ENCODE results near the gene NEGR1.
"Not testable (repeated sequence)": the region's sequence is repeated elsewhere in the genome, so short reads cannot be mapped to it uniquely, and the experiment has no call there.

The NEGR1 gene

DNA sequence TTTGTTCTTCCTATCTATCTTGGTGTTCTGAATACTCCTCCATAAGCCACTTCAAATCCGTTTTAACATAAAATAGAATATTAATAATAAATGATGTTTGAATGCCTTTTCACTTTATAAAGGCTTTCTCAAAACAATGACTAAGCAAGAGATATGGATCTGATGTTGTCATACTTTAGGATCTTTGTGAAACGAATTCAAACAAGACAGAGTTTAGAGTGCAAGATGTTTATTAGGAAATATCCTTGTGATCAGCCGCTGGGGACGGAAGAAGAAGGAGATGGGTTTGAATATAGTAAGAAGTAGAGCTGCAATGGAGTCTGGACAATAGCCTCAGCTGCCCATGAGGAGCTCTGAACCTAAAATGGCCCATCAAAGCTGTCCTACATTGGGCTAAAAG, 351.8 kb downstream of the NEGR1 start:
- no peak for DNase-seq

DNA sequence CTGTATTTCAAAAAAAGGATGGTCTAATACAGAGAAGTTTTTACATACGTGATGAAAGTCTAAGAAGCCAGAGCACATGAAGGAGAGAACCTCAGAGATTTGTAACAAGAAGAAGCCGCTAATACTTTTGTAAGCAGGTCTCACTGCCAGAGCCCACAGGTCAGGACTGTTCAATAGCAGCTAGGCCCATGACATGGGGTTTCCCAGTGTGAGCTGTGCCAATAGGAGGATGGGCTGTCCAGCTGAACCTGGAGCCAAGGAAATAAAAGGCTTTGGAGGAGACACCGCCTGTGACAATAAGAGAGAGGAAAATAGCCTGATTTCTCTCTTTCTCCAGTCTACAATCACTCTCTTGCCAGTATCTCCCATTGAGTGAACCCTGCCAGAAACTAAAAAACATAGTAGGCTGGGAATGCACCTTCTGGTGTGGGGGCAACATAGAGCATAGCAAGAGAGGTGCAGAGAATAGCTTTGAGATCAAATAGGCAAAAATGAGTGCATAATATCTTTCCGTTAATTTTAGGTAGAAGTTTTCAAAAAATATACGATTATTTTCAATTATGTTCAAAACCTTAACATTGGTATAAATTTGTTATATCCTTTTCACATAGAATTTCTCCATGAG, 360.3 kb downstream of the NEGR1 start:
- no peak for DNase-seq

DNA sequence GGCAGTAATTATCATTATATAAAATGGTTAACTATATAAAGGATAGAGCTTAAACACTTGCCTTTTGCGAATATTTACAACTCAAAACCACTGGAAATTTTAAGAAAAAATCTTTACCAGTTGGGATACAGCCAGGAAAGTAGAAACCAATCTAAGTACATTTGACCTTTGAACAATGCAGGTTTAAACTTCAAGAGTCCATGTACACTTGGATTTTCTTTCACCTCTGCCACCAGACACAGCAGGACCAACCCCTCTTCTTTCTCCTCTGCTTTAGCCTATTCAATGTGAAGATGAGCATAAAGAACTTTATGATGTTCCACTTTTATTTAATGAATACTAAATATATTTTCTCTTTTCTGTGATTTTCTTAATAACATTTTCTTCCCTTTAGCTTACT, 361.1 kb downstream of the NEGR1 start:
- no peak for DNase-seq

DNA sequence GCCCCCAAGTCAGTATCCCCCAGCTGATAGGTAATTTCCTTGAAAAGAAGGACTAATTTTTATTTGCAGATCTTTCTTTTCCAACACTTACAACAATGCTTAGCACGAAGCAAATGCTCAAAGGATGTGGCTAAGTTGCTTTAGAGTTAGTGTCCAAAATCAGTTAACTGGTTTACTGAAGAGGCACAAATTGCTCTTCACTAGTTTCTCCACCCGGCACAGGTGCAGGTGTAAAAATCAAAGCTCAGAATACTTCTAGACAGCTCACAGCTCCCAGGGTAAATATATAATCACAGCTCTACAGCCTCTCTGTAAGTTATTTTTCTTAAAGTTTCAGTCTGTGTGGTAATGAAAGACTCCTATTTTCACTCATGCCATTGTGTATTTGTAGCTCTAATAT, 361.8 kb downstream of the NEGR1 start:
- DNase-seq: no peak

DNA sequence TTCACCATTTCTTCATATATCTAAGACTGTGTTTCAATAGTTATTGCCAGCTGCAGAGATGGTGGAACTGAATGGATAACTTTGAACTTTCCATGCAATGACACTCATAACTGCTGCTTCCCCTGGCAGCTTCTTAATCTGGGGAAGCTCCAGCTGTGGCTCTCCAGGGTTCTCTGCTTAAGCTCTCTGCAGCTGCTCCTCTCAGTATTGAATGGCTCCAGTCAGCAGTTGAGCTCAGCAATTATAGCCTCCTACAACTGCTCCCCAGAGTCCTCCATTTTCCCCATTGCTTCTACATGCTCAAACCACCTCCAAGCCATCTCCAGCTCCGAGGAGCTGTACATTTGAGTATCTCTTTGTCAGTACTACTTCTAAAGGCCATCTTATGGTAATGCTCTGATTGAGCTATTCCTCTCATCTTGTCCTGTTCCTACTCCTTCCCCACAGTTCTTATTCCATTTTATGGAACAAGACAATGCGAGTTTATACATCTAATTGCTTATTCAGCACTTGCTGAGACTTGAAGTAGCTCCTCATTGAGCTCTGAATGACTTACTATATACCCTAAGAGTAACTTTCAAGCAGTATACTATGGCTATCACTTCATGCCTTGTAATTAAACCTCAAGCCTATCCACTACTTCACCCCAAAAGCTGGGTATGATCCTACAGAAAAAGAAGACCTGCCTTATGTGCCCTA, 362.4 kb downstream of the NEGR1 start:
- DNase-seq: no peak

DNA sequence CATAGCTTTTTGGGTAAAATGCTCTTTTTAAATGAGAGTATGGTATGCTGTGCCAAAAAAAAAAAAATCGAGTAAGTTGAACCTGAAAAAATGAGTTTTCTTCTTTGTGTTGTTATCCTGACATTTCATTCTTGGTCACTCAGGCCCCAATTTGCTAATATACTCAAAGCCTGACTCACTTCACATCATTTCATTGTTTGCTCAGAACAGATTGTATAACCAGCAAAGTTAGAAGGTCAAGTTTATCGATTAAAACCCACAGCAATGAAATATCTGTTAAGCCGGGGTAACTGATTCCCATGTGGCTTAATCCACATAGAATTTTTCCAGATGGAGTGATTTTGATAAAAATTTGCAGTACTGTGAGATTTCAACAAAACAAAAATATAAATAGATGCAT, 363.7 kb downstream of the NEGR1 start:
- DNase-seq: no peak

DNA sequence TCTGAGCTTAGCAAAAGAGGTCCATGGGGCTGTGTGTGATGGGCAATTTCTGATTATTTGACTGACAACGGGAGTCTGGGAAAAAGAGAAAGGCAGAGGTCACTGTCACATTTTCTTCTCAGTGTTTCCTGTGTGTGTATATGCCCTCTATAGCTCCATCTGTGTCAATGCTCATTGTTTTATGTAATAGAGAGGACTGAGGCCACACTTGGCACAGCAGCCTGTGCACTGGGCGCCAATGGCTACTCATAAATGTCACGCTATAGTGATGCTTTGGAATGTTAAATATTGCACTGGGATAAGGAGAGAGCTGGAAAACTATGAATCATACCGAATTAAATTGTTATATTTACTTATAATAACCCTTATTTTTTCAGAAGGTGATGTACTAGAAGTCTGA, 365.4 kb downstream of the NEGR1 start:
- DNase-seq: no peak

DNA sequence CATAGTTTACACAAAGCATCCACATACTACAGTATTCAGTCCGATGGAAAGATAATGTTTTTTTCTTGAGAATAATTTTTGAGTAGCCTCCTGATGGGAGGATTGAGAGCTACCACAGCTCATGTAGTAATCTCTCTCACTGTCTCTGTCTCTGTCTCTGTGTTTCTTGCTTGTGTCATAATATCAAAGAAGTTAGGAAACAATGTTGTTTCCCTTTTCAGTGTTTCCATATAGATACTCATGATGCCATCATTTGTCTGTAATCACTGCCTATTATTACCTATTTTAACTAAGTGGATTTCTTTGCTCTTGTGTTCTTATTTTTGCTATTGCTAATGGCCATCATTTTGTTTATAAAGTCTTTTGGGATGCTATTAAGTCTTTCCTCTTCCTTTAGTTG, 367.7 kb downstream of the NEGR1 start:
- DNase-seq: no peak

DNA sequence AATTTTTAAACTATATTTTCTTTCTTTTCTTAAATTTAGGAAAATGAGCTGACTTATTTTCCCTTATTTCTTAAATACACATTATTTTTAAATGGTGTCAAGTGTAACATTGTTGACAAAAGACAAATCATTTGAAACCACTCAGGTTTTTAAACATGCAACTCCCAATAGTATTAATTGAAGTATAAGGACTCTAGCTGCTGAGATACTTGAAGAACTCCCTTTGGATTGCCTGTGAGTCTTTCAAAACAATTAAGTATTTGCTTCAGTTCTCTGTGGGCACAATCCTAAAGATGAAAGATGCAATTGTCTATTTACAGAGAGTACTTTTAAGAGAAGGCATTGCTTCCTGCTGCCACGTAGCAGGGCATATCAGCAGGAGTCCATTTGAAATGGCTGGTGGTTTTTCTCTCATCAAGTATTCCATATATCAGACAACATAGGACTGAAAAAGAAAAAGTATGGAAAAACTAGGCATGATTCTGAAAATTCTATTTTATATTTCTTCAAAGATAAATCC, 373.4 kb downstream of the NEGR1 start:
- DNase-seq: no peak

DNA sequence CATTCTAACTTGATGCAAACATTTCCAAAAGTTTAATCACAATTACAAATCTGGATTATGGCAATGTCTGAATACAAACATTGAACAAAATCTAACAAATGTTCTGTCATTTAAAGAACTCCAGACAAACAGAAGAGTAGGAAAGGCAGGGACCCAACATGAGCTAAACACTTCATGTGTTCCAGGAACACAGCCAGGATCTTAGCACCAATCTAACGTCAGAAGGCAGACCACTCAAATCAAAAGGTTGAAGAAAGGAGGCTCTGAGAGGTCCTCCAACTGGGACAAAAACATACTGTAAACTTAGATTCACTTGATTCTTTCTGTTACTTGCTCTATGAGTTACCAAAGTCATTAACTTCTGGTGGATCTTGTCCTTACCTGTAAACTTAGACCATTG, 374.0 kb downstream of the NEGR1 start:
- no peak for DNase-seq

DNA sequence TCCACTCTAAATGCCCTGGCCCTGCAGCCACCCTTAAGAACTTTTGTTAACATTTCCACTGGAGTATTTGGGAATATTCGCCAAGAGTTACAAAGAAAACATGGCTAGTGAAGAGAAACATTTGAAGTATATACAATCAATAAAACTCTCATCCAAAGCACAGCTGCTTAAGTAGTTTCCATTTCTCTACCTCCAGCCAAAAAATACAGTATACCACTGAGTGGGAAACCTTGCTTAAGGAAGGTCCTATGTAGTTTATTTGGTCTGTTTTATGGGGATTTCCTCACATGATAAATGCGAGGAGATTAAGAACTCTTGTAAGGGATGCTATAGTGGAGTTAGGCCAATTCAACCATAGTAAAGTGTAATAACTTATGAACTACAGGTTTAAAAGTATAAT, 382.5 kb downstream of the NEGR1 start:
- no peak for DNase-seq

DNA sequence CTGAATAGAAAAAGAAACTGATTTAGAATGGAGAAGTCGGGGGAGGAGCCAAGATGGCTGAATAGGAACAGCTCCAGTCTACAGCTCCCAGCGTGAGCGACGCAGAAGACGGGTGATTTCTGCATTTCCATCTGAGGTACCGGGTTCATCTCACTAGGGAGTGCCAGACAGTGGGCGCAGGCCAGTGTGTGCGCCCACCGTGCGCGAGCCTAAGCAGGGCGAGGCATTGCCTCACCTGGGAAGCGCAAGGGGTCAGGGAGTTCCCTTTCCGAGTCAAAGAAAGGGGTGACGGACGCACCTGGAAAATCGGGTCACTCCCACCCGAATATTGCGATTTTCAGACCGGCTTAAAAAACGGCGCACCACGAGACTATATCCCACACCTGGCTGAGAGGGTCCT, 394.2 kb downstream of the NEGR1 start:
- DNase-seq: not testable (repeated sequence)

DNA sequence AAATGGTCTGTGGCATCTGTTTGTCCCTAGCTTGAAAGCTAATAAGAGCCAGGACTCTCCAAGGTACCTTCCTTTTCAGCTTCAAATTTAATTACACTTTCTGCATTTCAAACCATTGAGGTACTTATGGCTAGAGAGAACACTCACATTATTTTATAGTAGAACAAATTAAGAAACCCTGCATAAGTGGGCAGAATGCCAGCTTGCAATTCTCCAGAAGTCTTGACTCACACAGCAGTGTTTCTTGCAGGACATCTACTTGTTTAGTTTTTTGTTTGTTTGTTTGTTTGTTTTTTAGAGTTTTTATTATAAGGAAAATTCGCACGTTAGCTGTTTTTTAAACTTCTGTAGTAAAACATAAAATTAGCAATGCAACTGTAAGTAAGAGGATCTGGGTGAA, 397.2 kb downstream of the NEGR1 start:
- DNase-seq: no peak

DNA sequence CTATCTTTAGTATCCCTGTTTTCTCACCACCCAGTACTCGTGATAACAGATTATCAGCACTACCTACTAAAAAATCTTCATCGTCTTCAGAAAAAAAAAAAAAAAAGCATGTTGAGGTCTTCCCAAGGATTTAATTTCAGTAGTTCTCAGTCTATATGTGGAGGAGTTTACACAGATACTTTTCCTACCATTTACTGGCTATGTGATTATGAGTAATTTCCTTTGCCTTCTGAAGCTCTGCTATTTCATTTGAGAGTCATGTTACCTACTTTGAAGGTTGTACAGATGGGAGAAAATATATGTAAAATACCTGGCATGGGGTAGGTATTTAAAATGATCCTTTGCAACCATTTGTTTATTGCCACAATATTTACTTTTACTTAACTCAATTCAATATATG, 399.7 kb downstream of the NEGR1 start:
- no peak for DNase-seq

DNA sequence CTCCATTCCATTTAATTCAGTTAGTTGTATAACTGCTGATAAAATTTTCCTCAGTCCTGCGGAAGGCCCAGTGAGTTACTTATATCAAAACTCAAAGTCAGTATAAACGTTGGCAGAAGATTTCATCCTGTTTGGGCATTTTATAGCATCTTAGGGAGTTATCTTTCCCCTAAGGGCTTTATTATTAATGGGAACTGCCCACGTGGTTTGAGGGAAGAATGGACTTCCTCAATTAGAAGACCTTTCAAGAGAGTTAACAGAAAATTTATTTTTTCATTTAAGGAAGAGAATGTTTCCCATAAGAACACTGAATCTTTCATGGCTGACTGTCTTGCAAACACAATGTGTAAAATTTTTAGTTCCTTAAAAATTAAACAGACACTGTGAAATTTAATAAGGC, 400.1 kb downstream of the NEGR1 start:
- DNase-seq: no peak

DNA sequence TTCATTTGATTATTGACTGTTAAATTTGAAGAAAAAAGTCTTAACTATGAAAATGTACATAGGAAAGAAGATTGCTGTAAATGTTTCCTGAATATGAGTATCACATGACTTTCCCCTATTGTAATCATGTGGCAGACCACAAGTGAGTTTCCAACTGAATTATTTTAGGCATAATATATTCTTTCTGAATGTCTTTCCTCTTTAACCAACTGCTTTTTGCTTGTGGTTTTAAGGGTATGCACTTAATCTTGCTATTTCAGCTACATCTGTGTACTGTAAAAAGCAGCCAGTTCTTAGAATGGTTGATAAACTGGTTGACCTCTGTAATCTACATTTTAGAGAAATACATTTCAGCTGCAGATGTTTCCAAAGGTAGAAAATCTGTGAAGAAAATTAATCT, 400.7 kb downstream of the NEGR1 start:
- DNase-seq: no peak

DNA sequence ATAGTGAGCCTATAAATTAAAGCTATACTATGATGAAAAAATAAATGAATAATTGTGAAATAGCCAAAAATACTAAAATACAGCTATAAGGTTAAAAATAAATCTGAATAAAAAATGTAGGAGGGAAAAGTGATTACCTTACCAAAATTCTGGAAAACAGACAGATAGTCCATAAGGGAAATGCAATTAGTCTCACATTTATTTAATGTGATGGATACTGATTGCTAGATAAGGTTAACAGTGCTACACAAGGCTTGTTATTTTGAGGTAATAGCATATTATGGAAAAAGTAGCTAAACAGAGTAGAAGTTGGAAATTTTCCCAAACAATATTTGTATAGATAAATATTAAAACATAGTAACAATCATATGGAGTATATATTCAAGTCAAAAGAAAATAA, 413.0 kb downstream of the NEGR1 start:
- no peak for DNase-seq

DNA sequence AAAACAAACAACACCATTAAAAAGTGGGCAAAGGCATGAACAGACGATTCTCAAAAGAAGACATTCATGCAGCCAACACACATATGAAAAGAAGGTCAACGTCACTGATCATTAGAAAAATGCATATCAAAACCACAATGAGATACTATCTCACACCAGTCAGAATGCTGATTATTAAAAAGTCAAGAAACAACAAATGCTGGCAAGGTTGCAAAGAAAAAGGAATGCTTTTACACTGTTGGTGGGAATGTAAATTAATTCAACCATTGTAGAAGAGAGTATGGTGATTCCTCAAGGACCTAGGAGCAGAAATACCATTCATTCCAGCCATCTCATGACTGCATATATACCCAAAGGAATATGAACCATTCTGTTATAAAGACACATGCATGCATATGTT, 419.6 kb downstream of the NEGR1 start:
- no peak for DNase-seq

DNA sequence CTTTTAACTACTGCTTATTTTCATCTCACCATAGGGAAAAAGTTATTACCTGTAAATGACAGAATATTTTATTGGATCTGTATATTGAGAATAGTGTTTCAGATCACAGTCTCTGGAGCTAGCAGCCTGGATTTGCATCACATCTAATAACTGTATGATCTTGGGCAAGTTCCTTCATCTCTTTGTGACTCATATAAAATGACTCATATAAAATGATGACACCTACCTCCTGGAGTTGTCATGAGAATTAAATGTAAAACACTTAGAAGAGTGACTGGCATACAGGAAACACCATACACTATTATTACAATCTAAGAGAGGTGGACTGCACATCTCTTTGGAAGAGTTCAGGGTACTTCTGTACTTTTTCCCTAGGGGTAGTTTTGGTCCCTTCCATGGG, 421.3 kb downstream of the NEGR1 start:
- no peak for DNase-seq

DNA sequence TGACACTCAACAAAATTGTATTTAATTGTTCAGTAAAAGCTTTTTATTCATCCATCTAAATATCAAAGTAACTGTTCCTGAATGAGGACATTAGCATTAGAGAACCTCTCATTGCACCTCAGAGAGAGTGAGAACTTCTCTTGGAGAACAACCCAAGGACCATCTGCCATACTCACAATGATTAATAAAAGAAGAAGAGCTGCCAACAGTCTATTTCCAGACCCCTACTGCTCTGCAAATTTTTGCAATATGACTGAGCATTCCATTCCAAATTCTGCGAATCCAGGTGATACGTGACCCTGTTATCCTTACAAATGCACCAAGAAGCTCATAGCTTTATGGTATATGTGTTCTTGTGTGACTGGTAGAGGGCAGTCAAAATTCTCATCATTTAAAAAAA, 422.5 kb downstream of the NEGR1 start:
- no peak for DNase-seq

DNA sequence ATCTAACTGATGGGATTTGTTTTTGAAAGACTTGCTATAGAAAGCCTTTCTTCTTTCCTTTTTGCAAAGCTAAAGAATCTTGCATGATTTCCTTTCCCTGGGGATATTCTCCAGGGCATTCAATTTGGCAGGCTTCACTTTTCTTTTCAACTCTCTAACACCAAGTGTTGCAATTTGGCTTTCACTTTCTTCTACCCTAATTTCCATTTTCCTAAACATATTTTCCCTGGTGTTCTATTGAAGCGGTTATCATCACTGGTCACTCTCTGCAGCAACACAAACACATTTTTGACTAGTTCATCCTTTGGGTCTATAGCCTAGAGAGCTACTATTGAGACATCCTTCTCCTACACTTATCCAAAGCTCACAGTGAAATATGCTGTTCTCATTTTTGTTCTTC, 424.5 kb downstream of the NEGR1 start:
- no peak for DNase-seq

DNA sequence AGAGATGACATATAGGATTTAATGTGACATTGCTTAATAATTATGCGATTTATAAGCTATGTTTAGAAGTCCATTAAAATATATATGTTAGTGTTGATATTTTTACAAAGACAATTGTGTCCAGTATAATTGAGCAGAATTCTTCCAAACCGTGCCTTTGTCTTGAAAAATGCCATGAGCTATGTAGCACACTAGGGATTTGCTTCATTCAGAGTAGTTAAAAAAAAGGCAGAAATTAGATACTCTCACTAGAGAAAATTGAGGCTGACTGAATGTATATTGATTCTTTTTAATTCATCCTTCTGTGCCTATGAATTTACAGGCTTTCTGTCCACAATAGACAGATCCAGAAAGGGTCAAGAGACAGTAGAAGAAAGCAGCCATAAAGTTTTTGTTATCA, 429.0 kb downstream of the NEGR1 start:
- DNase-seq: no peak

DNA sequence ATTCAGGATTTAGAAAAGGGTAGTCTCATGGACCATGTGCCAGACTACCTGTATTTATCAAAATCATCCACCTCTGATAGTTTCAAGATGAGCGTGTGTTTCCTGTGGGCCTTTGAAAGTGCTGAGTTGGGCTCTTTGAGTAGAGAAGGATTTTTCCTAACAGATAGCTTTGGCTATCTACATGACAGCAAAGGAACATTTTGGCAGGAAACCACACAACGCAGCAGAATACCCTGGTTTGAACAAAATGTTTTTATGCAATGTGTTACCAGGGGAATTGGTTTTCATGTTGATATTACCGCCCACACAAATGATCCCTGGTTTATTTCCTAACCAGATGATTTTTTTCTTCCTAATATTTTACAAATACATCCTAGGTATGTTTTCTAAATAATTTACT, 431.4 kb downstream of the NEGR1 start:
- no peak for DNase-seq

DNA sequence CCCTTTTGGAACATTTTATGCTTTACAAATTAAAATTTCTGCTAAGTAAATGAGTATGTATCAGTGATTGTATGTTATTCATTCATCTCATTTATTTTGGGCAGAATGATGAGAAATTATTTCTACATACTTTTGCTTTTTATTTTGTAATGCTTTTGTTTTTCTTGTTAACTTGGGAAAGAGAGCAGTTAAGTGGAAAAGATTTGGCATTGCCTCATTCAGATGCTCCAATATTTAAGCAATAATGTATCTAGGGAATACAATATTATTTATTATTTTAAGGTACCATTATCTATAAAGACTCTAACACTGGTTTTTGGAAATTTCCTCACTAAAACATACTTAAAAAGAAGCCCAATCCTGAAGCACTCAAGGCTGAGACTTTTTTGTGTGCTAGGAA, 431.8 kb downstream of the NEGR1 start:
- no peak for DNase-seq

DNA sequence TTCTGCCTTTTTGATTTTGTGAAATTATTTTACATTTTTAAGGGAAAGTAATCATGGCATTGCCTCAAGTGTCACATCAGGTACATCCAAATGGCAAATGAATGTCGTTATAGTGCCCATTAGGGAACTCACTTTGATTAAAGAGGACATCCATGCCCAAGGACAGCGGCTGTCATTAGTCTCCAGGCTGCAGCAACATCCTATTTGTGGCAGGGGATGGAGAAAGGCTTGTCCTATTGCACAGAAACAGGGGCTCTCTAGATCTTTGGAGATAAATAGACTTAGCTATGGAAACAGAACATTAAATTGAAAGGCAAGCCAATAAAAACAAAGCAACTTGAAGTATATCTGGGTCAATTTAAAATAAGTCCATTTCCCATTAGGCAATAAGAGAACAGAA, 439.3 kb downstream of the NEGR1 start:
- DNase-seq: no peak
